ENCODE data around the gene SAYSD1.

DNA sequence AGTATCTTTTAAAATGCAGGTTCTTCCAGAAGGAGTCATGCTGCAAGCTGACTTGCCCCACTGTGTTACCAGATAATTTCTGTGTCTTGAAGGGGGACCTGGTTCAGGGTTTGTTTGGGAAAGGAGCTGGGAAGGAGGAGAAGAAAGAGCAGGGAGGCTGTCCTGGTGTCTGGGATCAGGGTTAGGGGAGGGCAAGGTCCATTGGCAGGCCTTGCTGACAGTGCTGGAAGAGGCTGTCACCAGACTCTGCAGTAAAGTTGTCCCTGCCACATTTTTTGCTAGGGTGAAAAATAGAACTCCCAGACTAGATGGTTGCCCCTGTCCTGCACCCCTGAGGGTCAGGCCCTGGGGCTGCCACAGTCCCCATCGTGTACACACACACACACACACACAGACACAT is 51.5 kb downstream of the SAYSD1 start:
- TF ChIP-seq, protein P1, sequence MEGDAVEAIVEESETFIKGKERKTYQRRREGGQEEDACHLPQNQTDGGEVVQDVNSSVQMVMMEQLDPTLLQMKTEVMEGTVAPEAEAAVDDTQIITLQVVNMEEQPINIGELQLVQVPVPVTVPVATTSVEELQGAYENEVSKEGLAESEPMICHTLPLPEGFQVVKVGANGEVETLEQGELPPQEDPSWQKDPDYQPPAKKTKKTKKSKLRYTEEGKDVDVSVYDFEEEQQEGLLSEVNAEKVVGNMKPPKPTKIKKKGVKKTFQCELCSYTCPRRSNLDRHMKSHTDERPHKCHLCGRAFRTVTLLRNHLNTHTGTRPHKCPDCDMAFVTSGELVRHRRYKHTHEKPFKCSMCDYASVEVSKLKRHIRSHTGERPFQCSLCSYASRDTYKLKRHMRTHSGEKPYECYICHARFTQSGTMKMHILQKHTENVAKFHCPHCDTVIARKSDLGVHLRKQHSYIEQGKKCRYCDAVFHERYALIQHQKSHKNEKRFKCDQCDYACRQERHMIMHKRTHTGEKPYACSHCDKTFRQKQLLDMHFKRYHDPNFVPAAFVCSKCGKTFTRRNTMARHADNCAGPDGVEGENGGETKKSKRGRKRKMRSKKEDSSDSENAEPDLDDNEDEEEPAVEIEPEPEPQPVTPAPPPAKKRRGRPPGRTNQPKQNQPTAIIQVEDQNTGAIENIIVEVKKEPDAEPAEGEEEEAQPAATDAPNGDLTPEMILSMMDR (IDR thresholded peaks at IDR 0.05; ENCODE audit: poor library complexity) = no peak
- TF ChIP-seq EZH2phosphoT487 (IDR thresholded peaks at IDR 0.05; ENCODE audit: low read depth, severe bottlenecking, unreplicated experiment) = no peak

Measured in hepatocyte (in vitro differentiated cells).